ENCODE measurements around the gene PRR15L.

DNA sequence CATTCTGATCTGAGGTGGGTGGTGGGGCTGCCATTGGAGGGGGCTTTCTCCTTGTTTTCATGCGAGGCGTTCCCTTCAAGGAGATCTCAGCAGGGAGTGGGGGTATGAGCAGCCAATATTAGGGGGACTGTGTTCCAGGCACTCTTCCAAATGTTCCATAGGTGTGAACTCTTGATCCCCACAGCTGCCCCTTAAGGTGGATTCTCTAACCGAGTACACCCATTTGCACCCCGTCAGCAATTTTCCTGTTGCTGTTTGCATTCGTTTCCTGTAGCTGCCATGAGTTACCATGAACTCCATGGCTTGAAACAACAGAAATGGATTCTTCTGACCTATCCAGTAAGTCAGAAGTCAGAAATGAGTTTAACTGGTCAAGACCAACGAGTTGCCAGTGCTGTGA, 3.7 kb upstream of the PRR15L start:
- TF ChIP-seq, protein P1, sequence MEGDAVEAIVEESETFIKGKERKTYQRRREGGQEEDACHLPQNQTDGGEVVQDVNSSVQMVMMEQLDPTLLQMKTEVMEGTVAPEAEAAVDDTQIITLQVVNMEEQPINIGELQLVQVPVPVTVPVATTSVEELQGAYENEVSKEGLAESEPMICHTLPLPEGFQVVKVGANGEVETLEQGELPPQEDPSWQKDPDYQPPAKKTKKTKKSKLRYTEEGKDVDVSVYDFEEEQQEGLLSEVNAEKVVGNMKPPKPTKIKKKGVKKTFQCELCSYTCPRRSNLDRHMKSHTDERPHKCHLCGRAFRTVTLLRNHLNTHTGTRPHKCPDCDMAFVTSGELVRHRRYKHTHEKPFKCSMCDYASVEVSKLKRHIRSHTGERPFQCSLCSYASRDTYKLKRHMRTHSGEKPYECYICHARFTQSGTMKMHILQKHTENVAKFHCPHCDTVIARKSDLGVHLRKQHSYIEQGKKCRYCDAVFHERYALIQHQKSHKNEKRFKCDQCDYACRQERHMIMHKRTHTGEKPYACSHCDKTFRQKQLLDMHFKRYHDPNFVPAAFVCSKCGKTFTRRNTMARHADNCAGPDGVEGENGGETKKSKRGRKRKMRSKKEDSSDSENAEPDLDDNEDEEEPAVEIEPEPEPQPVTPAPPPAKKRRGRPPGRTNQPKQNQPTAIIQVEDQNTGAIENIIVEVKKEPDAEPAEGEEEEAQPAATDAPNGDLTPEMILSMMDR (IDR thresholded peaks at IDR 0.05; ENCODE audit: insufficient read depth, low read length, poor library complexity, severe bottlenecking) = no peak
- TF ChIP-seq EZH2phosphoT487 (conservative IDR thresholded peaks at IDR 0.05; ENCODE audit: low read length) = no peak

Measured in SU-DHL-6 (cell line).